Activated CD8-positive, alpha-beta memory T cell treated with anti-CD3 and anti-CD28 coated beads, Interleukin-2, amount 50 U/mL, for 4 hours (primary cell): Measurements from ENCODE around the gene RHOB.
"Not testable (repeated sequence)": the region's sequence is repeated elsewhere in the genome, so short reads cannot be mapped to it uniquely, and the experiment has no call there.

Experiments
- DNase-seq: peaks from one replicate; pipeline ENCODE4 v3.0.0-alpha.2; 2020

The RHOB gene

GRCh38 chr2:20454036-20454981, 7.4 kb downstream of the RHOB start:
- DNase-seq: no peak

GRCh38 chr2:20455076-20455587, 8.3 kb downstream of the RHOB start:
- DNase-seq: no peak

GRCh38 chr2:20456116-20456571, 9.3 kb downstream of the RHOB start:
- no peak for DNase-seq

- DNase-seq: no peak
Measured at GRCh38 chr2:20456636-20457426, 10.0 kb downstream of the RHOB start.

- DNase-seq: no peak
Measured at GRCh38 chr2:20457661-20458630, 11.1 kb downstream of the RHOB start.

- not testable (repeated sequence) for DNase-seq
Measured at GRCh38 chr2:20458737-20459484, 12.0 kb downstream of the RHOB start.

GRCh38 chr2:20465716-20466394, 19.0 kb downstream of the RHOB start:
- DNase-seq: no peak

GRCh38 chr2:20467789-20468548, 21.1 kb downstream of the RHOB start:
- no peak for DNase-seq

- no peak for DNase-seq
Measured at GRCh38 chr2:20468549-20469500, 22.0 kb downstream of the RHOB start.

GRCh38 chr2:20469595-20469994, 22.7 kb downstream of the RHOB start:
- DNase-seq: no peak

GRCh38 chr2:20470211-20470610, 23.3 kb downstream of the RHOB start:
- no peak for DNase-seq

GRCh38 chr2:20471148-20471547, 24.3 kb downstream of the RHOB start:
- DNase-seq: no peak

- no peak for DNase-seq
Measured at GRCh38 chr2:20471902-20472559, 25.2 kb downstream of the RHOB start.

GRCh38 chr2:20472569-20472968, 25.7 kb downstream of the RHOB start:
- no peak for DNase-seq

- no peak for DNase-seq
Measured at GRCh38 chr2:20473128-20473527, 26.3 kb downstream of the RHOB start.

GRCh38 chr2:20474757-20475566, 28.1 kb downstream of the RHOB start:
- DNase-seq: no peak

- DNase-seq: no peak
Measured at GRCh38 chr2:20475567-20475952, 28.7 kb downstream of the RHOB start.

GRCh38 chr2:20476481-20476880, 29.6 kb downstream of the RHOB start:
- no peak for DNase-seq
